ENCODE measurements around the gene BCL11B. TPM values are rescaled to one million over a fixed set of nuclear protein-coding genes. Genes with fewer than 3 reads are reported as not detected.

The BCL11B gene
- total RNA-seq, 4 donors from 2014 or later = 7.7 to 10.2 (median 10.0) TPM

- Histone ChIP-seq H3K27me3 (no peaks in the 10 kb centered on the region), H3K9me3 (no peaks in the 10 kb centered on the region), H3K27ac (no peak overlapping the region), H3K4me1 (no peaks in the 10 kb centered on the region), H3K4me3 (no peak overlapping the region), H3K36me3 (no peaks in the 10 kb centered on the region)
- TF ChIP-seq POLR2A (IDR thresholded peaks at IDR 0.05) = no peak
- no peak for TF ChIP-seq CTCF (IDR thresholded peaks at IDR 0.05)
- DNase-seq = peak in 1 of 3 donors; percentile 7
Observed at GRCh38 chr14:99164712-99165111, 107.3 kb downstream of the BCL11B start.

GRCh38 chr14:99163446-99163845 is 108.6 kb downstream of the BCL11B start:
- DNase-seq = no peak
- no peak overlapping the region for H3K27ac ChIP-seq
- no peaks in the 10 kb centered on the region for H3K4me1 ChIP-seq
- H3K36me3 ChIP-seq = no peaks in the 10 kb centered on the region
- TF ChIP-seq CTCF (IDR thresholded peaks at IDR 0.05) = no peak
- no peak for TF ChIP-seq POLR2A (IDR thresholded peaks at IDR 0.05)
- no peaks in the 10 kb centered on the region for H3K9me3 ChIP-seq
- no peak overlapping the region for H3K4me3 ChIP-seq
- H3K27me3 ChIP-seq = no peaks in the 10 kb centered on the region

- H3K27ac ChIP-seq = no peak overlapping the region
- peak in 1 of 3 donors; percentile 36 for DNase-seq
Observed at GRCh38 chr14:99159341-99160340, 112.4 kb downstream of the BCL11B start.

GRCh38 chr14:99158646-99159165 is 113.3 kb downstream of the BCL11B start:
- peak in 1 of 3 donors; percentile 27 for DNase-seq
- Histone ChIP-seq H3K4me1 (no peaks in the 10 kb centered on the region), H3K4me3 (no peak overlapping the region), H3K27me3 (no peaks in the 10 kb centered on the region), H3K9me3 (no peaks in the 10 kb centered on the region), H3K27ac (no peak overlapping the region), H3K36me3 (no peaks in the 10 kb centered on the region)
- TF ChIP-seq POLR2A (IDR thresholded peaks at IDR 0.05) = no peak

More at GRCh38 chr14:99159341-99160340, 112.4 kb downstream of the BCL11B start:
- Histone ChIP-seq H3K36me3 (no peaks in the 10 kb centered on the region), H3K9me3 (no peaks in the 10 kb centered on the region), H3K4me1 (no peaks in the 10 kb centered on the region), H3K4me3 (no peak overlapping the region), H3K27me3 (no peaks in the 10 kb centered on the region)
- TF ChIP-seq POLR2A (IDR thresholded peaks at IDR 0.05) (no peak), CTCF (IDR thresholded peaks at IDR 0.05) (no peak)

GRCh38 chr14:99158150-99158549 is 113.8 kb downstream of the BCL11B start:
- Histone ChIP-seq H3K9me3 (no peaks in the 10 kb centered on the region), H3K27me3 (no peaks in the 10 kb centered on the region), H3K36me3 (no peaks in the 10 kb centered on the region), H3K4me3 (no peak overlapping the region), H3K4me1 (no peaks in the 10 kb centered on the region), H3K27ac (no peak overlapping the region)
- DNase-seq = no peak
- TF ChIP-seq POLR2A (IDR thresholded peaks at IDR 0.05) (no peak), CTCF (IDR thresholded peaks at IDR 0.05) (no peak)

- Histone ChIP-seq H3K27ac (no peak overlapping the region), H3K27me3 (no peaks in the 10 kb centered on the region), H3K4me1 (no peaks in the 10 kb centered on the region), H3K9me3 (no peaks in the 10 kb centered on the region), H3K4me3 (no peak overlapping the region), H3K36me3 (no peaks in the 10 kb centered on the region)
- peak in 1 of 3 donors; percentile 23 for DNase-seq
- TF ChIP-seq CTCF (IDR thresholded peaks at IDR 0.05) (no peak), POLR2A (IDR thresholded peaks at IDR 0.05) (no peak)
Observed at GRCh38 chr14:99157676-99158075, 114.3 kb downstream of the BCL11B start.

Data from Peyer's patch (tissue), 4 donors.